COLO668 (cell line): ENCODE results near the gene PLPP6.

Source experiments
- DNase-seq: peaks from one replicate; lab custom pipeline; 2025; ENCODE audit not compliant: unreplicated experiment; lab: John Stamatoyannopoulos, UW

PLPP6 gene

DNA sequence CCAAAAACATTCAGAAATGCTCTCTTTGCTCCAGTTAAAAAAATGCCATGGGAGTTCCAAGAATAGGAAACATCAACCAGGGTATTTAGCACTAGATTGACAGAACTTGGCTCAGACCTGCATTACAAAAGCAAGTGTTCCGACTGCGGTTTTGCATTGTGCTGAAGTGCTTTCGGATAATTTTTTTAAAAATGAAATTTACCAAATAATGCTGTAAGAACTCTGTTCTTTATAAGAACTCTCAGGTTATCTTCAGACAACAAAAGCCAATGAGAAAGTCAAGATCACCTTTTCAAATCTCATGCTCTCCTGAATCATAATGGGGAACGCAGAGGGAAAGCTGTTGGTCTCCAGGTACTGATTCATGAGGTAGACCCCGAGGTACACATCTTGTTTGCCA, 483 bp upstream of the PLPP6 start:
- DNase-seq, result no peak

- peak; percentile 62 for DNase-seq
These were observed 1.1 kb downstream of the PLPP6 start for GRCh38 chr9:4662989-4663792.

DNA sequence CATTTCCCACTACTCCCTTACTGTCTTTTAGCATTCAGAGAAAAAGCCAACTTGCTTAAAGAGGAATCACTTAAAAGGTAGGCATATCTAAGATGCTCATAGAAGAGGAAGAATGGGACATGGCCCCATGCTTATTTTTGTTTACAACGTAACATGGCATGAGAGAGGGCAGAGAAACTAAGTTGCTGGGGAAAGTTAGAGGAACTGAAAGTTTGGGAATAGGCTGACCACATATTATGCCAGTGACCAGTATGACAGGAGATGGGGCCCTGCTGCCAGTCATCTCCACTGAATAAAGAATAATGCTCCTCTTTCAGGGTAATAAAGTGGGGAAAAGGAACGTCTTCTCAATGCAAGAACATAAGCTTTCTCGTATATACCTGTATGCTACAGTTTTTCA, 1.9 kb downstream of the PLPP6 start:
- DNase-seq, result no peak

DNA sequence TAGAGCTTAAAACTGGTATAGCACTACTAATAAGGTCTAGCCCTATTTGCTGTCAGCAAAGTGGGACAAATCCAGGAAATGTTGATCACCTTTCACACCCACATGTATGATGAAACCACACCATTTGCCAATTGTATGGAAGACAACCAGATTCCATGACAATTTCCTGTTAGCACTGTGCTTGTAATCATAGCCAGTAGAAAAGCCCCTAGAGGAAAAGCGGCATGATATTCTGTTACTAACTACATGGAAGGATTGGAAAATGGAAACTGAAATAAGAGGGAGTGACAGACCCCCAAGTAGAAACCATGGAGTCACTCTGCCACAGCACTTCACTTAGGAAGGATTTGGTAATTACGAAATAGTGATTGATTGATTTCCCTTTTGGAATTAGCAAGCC, 3.3 kb downstream of the PLPP6 start:
- no peak for DNase-seq

DNA sequence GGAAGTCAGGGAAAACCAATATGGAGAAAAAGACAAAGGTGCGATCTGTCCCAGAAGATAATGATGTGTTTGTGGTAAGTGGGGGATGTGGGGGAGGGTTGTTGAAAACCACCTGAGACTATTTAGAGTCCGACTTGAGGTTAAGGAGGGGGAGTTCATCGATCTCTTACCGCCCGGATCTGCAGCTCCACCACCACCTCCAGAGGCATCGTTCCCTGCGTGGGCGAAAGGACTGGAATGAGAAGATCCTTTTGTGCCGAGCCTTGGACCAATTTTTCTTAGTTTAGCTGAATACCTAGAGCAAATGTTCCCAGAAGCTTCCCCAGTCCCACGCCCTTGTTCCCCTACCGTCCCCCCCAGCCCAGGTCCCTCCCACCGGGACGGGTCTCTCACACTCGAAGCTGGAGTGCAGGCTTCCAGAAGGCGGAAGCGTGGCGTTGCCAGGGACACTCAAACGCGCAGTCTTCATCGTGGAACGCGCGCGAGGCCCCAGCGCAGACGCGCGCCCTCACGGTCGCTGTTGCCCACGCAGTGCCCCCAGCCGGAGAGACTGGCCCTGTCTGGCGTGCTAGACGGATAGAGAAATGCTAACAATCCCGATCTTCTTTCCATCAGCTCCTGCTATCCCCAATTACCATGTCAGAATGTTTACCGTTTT, 4.1 kb downstream of the PLPP6 start, which contains the start of gene SPATA6L:
TSS of gene SPATA6L (minus strand) at position 439 of the 658 bp plus-strand sequence. CDS start at position 209, 230 bp downstream.
- DNase-seq, result peak; percentile 86

- DNase-seq, result no peak
These were observed 5.6 kb downstream of the PLPP6 start for GRCh38 chr9:4667681-4668080.

GRCh38 chr9:4668604-4669003, 6.5 kb downstream of the PLPP6 start:
- DNase-seq, result no peak

DNA sequence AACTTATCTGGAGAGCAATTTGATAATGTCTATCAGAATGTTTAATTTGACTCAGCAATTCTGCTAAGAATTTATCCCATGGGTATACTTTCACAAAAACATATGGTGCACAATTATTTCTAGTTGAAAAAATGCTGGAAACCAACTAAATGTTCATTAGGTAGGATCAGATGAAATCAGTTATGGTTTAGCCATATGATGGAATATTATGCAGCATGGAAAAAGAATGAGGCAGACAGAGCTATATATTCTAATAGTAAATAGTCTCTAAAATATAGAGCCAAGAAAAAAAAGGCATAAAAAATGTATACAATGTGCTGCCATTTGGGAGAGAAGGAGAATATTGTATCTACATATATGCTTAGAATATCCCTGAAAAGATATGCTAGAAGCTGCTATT, 7.8 kb downstream of the PLPP6 start:
- DNase-seq, result no peak

GRCh38 chr9:4670591-4670990, 8.5 kb downstream of the PLPP6 start:
- no peak for DNase-seq

GRCh38 chr9:4671737-4672136, 9.6 kb downstream of the PLPP6 start:
- DNase-seq, result no peak

GRCh38 chr9:4674783-4675182, 12.7 kb downstream of the PLPP6 start:
- no peak for DNase-seq

DNA sequence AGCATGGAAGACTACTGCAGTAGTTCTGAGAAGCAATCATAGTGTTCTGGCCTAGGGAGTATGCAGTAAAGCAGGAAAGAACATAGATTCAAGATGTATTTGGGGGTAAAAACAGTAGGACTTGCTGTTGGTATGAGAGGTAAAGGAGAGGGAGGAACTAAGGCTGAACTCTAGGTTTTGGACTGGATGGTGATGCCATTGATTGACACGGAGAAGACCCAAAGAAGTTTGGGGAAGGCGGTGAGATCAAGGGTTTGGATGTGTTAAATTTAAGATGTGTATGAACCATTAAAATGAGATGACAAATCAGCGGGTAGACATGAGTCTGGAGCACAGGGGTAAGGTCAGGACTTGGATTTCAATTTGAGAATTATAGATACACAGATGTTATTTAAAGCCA, 15.3 kb downstream of the PLPP6 start:
- DNase-seq, result no peak

GRCh38 chr9:4678679-4679267, 16.7 kb downstream of the PLPP6 start:
- no peak for DNase-seq

DNA sequence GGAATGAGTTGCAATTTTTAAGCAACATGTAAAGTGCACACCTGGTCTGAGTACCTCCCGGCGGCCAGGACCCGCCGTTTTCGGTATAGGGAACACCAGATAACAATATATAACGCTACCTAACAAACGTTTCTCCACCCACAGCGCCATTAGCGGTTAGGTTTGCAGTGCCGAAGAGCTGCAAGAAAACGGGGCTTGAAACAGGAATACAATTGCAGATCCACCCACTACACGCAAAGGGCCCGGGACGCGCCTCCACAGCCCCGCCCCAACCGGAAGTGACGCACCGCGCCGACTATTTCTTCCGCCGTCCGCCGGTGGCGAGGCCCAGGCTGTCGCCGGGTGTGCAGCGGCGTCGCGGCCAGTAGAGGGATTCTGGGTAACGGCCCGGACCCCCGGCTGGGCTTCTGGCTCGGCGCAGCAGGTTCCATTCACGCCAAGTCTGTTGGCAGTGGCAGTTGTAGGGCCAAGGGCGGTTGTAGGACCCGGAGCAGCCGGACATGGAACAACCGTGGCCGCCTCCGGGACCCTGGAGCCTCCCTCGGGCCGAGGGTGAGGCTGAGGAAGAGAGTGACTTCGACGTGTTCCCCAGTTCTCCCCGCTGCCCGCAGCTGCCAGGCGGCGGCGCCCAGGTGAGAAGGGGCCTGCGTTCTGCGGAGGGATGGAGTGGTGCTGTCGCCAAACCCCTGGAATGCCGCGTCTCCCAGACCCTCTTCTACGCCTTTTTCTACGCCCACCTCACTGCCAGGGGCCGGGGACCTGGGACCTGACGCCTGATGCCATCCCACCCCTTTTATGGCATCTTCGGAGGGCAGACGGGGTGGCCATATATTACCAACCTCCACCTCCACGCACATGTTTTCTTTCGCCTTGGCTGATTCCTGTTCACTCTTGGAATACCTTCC, 17.4 kb downstream of the PLPP6 start, which contains the start of gene CDC37L1:
TSS of gene CDC37L1 (plus strand) at position 302 of the 905 bp plus-strand sequence. CDS start at position 501, 199 bp downstream.
- DNase-seq, result peak; percentile 96

GRCh38 chr9:4680173-4680525, 18.1 kb downstream of the PLPP6 start:
- no peak for DNase-seq

DNA sequence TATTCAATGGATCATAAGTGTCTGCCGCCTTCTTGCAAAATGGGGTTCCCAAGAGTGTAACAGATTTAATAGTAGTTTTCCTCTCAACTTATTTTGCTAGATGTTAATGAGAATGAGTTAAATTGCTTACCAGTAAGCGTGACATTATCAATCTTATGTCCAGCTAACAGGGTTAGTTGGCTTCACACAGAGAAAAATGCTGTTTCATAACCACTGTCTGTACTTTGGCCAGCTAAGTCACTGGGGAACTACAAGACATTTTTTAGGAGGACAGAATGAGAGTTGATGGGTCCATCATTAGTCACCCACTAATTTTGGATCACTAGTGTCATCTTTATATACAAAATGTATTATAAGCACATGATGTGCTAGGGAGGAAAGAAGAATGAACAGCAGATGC, 18.7 kb downstream of the PLPP6 start:
- no peak for DNase-seq

- DNase-seq, result no peak
These were observed 22.7 kb downstream of the PLPP6 start for GRCh38 chr9:4684820-4685219.

DNA sequence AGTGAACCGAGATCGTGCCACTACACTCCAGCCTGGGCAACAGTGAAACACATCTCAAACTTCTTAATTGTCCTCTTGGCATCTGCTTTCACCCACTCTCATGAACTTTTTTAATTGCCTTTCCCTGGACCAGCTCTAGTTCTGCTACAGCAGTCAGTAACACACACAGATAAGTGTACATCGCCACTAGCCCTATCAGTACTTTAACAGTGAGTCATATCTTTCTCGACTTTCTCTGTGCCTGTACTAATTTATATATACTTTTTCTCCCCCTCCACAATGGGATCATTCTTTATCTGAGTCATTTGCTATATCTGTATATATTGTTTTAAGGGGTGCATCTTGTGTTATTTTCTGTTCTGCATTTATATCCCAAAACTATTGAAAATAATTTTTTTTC, 24.0 kb downstream of the PLPP6 start:
- no peak for DNase-seq

GRCh38 chr9:4686584-4686983, 24.5 kb downstream of the PLPP6 start:
- no peak for DNase-seq

DNA sequence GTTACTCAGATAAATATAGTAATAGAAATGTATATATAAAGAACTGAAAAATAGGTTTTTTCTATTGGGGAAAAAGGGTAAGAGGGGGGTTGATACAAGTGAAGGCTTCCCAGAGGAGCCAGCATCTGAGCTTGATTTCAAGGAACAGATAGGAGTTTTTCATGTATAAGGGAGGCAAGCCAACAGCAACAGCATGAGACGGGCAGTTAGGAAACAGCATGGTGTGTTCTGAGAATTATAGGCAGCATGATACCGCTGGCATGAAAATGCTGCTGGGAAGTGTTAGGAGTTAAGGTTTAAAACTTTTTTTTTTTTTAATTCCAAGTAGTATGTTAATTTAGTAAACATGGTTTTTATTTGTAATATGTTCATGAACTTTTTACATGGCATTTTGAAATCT, 26.9 kb downstream of the PLPP6 start:
- DNase-seq, result no peak

DNA sequence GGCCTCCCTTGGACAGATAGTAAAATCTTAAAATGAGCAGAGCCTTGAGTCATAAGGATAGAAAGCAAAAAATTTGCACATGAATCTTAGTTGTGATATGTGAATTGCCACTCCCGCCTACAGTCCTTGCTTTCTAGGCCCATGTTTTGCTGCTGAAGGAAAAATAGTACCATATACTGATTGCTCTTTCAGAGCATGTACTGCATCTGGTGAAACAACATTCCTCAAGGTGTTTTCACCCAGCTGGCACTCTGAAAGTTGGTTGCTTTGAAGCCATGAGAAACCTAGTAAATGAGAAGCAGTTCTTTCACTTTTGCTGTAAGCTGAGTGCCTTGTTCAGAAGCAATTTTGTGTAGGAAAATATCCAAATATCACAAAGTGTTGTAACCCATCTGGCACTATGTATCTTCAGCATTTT, 27.6 kb downstream of the PLPP6 start:
- no peak for DNase-seq
